Measurements from ENCODE around the gene LRP4. TPM values are rescaled to one million over a fixed set of nuclear protein-coding genes. Genes with fewer than 3 reads are reported as not detected.

The LRP4 gene
- total and polyA plus RNA-seq, 2 of the 13 experiments (the other 11 are each of a cell fraction or from before 2014, with no cell fraction given), result 4.7 to 13.3 TPM

GRCh38 chr11:46936138-46937110, 18.1 kb upstream of the LRP4 start, which contains the start of gene CSTPP1 (continued):
- TF ChIP-seq, protein P1, sequence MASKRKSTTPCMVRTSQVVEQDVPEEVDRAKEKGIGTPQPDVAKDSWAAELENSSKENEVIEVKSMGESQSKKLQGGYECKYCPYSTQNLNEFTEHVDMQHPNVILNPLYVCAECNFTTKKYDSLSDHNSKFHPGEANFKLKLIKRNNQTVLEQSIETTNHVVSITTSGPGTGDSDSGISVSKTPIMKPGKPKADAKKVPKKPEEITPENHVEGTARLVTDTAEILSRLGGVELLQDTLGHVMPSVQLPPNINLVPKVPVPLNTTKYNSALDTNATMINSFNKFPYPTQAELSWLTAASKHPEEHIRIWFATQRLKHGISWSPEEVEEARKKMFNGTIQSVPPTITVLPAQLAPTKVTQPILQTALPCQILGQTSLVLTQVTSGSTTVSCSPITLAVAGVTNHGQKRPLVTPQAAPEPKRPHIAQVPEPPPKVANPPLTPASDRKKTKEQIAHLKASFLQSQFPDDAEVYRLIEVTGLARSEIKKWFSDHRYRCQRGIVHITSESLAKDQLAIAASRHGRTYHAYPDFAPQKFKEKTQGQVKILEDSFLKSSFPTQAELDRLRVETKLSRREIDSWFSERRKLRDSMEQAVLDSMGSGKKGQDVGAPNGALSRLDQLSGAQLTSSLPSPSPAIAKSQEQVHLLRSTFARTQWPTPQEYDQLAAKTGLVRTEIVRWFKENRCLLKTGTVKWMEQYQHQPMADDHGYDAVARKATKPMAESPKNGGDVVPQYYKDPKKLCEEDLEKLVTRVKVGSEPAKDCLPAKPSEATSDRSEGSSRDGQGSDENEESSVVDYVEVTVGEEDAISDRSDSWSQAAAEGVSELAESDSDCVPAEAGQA (IDR thresholded peaks at IDR 0.05; ENCODE audit: low read depth), result peak; percentile 70
- TF ChIP-seq, protein P1 (CRISPR knock-in tag; IDR thresholded peaks at IDR 0.05; ENCODE audit: borderline replicate concordance), result no peak
- TF ChIP-seq, protein P2, sequence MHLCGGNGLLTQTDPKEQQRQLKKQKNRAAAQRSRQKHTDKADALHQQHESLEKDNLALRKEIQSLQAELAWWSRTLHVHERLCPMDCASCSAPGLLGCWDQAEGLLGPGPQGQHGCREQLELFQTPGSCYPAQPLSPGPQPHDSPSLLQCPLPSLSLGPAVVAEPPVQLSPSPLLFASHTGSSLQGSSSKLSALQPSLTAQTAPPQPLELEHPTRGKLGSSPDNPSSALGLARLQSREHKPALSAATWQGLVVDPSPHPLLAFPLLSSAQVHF (CRISPR knock-in tag; IDR thresholded peaks at IDR 0.05), result no peak
- TF ChIP-seq SMARCE1 (IDR thresholded peaks at IDR 0.05; ENCODE audit: borderline replicate concordance) (no peak), PLSCR1 (CRISPR knock-in tag; IDR thresholded peaks at IDR 0.05; ENCODE audit: borderline replicate concordance) (no peak), ZNF326 (CRISPR knock-in tag; IDR thresholded peaks at IDR 0.05; ENCODE audit: borderline replicate concordance) (no peak), AKAP8 (CRISPR knock-in tag; IDR thresholded peaks at IDR 0.05) (0 out of 2 replicates have a peak, but pooled peaks have one; percentile 75), ZNF256 (CRISPR knock-in tag; conservative IDR thresholded peaks at IDR 0.05) (no peak), ZIK1 (CRISPR knock-in tag; IDR thresholded peaks at IDR 0.05; ENCODE audit: borderline replicate concordance, low read depth) (peak; percentile 45; the same call in 1 of the 2 replicates), POLR2AphosphoS2 (IDR thresholded peaks at IDR 0.05; ENCODE audit: low read depth, low read length) (no peak), TEAD2 (CRISPR knock-in tag; IDR thresholded peaks at IDR 0.05) (no peak), FOXK2 (IDR thresholded peaks at IDR 0.05) (no peak)
- TF ChIP-seq, protein P3, sequence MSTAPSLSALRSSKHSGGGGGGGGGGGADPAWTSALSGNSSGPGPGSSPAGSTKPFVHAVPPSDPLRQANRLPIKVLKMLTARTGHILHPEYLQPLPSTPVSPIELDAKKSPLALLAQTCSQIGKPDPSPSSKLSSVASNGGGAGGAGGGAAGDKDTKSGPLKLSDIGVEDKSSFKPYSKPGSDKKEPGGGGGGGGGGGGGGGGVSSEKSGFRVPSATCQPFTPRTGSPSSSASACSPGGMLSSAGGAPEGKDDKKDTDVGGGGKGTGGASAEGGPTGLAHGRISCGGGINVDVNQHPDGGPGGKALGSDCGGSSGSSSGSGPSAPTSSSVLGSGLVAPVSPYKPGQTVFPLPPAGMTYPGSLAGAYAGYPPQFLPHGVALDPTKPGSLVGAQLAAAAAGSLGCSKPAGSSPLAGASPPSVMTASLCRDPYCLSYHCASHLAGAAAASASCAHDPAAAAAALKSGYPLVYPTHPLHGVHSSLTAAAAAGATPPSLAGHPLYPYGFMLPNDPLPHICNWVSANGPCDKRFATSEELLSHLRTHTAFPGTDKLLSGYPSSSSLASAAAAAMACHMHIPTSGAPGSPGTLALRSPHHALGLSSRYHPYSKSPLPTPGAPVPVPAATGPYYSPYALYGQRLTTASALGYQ (CRISPR knock-in tag; IDR thresholded peaks at IDR 0.05), result no peak
- TF ChIP-seq, protein P4, sequence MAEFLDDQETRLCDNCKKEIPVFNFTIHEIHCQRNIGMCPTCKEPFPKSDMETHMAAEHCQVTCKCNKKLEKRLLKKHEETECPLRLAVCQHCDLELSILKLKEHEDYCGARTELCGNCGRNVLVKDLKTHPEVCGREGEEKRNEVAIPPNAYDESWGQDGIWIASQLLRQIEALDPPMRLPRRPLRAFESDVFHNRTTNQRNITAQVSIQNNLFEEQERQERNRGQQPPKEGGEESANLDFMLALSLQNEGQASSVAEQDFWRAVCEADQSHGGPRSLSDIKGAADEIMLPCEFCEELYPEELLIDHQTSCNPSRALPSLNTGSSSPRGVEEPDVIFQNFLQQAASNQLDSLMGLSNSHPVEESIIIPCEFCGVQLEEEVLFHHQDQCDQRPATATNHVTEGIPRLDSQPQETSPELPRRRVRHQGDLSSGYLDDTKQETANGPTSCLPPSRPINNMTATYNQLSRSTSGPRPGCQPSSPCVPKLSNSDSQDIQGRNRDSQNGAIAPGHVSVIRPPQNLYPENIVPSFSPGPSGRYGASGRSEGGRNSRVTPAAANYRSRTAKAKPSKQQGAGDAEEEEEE (CRISPR knock-in tag; IDR thresholded peaks at IDR 0.05; ENCODE audit: borderline replicate concordance), result no peak
- TF ChIP-seq, protein P5, sequence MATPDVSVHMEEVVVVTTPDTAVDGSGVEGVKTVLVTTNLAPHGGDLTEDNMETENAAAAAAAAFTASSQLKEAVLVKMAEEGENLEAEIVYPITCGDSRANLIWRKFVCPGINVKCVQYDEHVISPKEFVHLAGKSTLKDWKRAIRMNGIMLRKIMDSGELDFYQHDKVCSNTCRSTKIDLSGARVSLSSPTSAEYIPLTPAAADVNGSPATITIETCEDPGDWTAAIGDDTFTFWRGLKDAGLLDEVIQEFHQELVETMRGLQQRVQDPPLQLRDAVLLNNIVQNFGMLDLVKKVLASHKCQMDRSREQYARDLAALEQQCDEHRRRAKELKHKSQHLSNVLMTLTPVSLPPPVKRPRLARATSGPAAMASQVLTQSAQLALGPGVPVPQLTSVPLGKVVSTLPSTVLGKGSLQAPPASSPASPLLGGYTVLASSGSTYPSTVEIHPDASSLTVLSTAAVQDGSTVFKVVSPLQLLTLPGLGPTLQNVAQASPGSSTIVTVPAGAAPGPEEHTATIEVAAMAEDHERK (CRISPR knock-in tag; IDR thresholded peaks at IDR 0.05; ENCODE audit: low read depth), result no peak

Measured in HepG2 (cell line).